ENCODE measurements around the gene OGFOD2.

DNA sequence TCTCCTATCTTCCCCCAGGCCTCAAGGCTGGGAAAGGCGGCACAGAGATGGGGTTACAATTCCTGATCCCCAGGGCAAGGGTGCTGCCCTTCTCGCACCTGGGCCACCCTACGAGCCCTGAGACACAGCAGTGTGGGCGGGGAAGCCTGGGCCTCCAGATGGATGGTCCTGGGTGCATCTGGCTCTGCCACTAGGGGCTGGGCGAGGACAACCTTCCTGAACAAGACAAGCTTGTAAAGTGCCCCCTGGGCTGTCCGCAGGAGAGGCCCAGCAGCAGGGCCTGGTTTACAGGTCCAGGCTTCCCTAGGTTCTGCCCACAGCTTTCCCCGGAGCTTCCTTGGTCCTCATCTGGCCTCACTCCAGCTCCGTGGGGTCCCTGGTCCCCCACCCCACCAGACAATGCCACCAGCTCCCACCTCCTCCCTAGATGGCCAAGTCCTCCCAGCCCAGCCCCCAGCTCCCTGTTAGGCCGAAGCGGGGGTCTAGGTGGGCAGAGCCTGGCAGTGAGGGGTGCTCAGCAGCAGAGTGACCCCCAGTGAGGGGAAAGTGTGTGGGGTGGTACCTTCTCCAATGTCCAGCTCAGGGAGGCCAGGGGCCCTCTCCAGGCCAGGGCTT lies 14.3 kb downstream of the OGFOD2 start:
- TF ChIP-seq CTCF (conservative IDR thresholded peaks at IDR 0.05 in 1 of 2, IDR thresholded peaks at IDR 0.05 in 1 of 2; ENCODE audit: extremely low read depth in 1 of 2, insufficient read depth in 1 of 2, low read depth in 1 of 2, low read length in 2 of 2) (no peak), EZH2 (IDR thresholded peaks at IDR 0.05; ENCODE audit: borderline replicate concordance, low read length) (no peak)
